ENCODE results near the gene RPP25. TPM values are rescaled to one million over a fixed set of nuclear protein-coding genes. Genes with fewer than 3 reads are reported as not detected.
A peak's percentile ranks its signal among the peaks of the same experiment; 100 is the strongest.

The RPP25 gene
- total RNA-seq, 2 donors from 2014 or later, result 9.1 to 11.5 TPM

DNA sequence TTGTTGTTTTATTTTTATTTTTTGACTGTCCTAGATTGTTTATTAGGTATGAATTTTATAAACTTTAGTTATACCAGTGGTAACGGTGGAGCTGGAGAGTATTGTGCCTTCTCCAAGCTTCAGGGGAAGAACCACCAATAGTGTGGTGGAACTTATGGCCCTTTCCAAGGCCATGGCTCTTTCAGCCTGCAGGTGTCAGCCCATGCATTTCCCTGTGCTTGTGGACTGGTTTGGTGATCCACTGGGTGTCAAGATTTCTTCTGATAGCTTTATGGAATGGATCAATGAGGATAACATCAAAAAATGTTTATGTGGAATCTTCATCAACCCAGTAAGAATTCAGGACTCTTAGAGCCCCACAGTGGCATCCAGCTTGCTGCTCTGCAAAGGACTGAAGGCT, 19.6 kb upstream of the RPP25 start:
- Histone ChIP-seq H3K36me3 (replicated peaks in 1 of 2; ENCODE audit: insufficient read depth in 1 of 2, low read depth in 2 of 2) (no peaks in the 10 kb centered on the region), H3K4me1 (no peaks in the 10 kb centered on the region), H3K27ac (no peak overlapping the region), H3K4me3 (no peak overlapping the region), H3K27me3 (no peaks in the 10 kb centered on the region), H3K9me3 (no peaks in the 10 kb centered on the region)
- ATAC-seq, result no peak
- DNase-seq, result no peak
- 55 to 62% methylated on average over 1 of the region's 1 CpG for WGBS, 2 donors
- intact Hi-C loops (cut with DNase I), result no loop called here
- TF ChIP-seq POLR2A (IDR thresholded peaks at IDR 0.05), result no peak
- TF ChIP-seq, protein P1, sequence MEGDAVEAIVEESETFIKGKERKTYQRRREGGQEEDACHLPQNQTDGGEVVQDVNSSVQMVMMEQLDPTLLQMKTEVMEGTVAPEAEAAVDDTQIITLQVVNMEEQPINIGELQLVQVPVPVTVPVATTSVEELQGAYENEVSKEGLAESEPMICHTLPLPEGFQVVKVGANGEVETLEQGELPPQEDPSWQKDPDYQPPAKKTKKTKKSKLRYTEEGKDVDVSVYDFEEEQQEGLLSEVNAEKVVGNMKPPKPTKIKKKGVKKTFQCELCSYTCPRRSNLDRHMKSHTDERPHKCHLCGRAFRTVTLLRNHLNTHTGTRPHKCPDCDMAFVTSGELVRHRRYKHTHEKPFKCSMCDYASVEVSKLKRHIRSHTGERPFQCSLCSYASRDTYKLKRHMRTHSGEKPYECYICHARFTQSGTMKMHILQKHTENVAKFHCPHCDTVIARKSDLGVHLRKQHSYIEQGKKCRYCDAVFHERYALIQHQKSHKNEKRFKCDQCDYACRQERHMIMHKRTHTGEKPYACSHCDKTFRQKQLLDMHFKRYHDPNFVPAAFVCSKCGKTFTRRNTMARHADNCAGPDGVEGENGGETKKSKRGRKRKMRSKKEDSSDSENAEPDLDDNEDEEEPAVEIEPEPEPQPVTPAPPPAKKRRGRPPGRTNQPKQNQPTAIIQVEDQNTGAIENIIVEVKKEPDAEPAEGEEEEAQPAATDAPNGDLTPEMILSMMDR (IDR thresholded peaks at IDR 0.05), result peak in 1 of 7 experiments; percentile 21

DNA sequence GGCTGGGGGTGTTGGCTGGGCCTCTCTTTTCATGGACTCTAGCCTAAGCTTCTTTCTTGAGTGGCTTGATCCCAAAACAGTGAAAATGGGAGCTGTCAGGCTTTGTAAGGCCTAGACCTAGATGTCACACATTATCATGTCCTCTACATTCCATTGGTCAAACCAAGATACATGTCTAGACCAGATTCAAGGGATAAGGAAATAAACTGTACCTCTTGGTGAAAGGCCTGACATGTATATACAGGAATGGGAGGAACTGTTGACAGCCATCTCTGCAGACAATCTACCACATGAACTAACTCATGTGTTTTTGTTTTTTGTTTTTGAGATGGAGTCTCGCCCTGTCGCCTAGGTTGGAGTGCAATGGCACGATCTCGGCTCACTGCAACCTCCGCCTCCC, 11.1 kb upstream of the RPP25 start:
- Histone ChIP-seq H3K27me3 (no peaks in the 10 kb centered on the region), H3K36me3 (replicated peaks in 1 of 2; ENCODE audit: insufficient read depth in 1 of 2, low read depth in 2 of 2) (no peaks in the 10 kb centered on the region), H3K4me3 (no peak overlapping the region), H3K27ac (no peak overlapping the region), H3K9me3 (no peaks in the 10 kb centered on the region), H3K4me1 (no peaks in the 10 kb centered on the region)
- no peak for ATAC-seq
- no peak for DNase-seq
- no peak for TF ChIP-seq POLR2A (IDR thresholded peaks at IDR 0.05)
- TF ChIP-seq, protein P1 (IDR thresholded peaks at IDR 0.05), result no peak
- WGBS, 2 donors, result 89 to 92% methylated on average over 5 of the region's 5 CpGs
- intact Hi-C loops (cut with DNase I), result no loop called here

DNA sequence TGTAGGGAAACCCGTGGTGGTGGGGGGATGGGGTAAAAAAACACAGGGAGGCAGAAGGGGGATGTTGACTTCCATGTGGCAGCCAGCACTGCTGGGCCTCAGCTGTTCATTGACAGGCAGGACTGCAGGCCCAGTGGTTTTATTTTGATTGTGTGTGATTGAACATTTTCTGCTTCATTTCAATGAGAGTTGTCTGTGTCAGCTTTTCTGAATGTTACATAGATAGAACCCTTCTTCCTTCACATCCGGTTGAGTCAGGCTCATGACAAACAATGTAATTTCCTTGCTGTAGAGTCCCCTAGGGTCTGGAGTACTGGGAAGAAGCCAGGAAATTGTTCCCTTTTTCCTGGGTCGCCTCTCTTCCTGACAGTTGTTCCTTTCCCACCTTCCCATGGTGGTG, 8.2 kb upstream of the RPP25 start:
- ATAC-seq, result no peak
- no peak overlapping the region for H3K4me3 ChIP-seq
- no peaks in the 10 kb centered on the region for H3K9me3 ChIP-seq
- intact Hi-C loops (cut with DNase I), result no loop called here
- WGBS, 2 donors, result 17 to 39% methylated on average over 3 of the region's 3 CpGs
- peak in 2 of 4 donors; percentile 14 to 26 for DNase-seq
- TF ChIP-seq, protein P1 (IDR thresholded peaks at IDR 0.05), result no peak
- no peak for TF ChIP-seq POLR2A (IDR thresholded peaks at IDR 0.05)
- no peak overlapping the region for H3K27ac ChIP-seq
- no peaks in the 10 kb centered on the region for H3K36me3 ChIP-seq (replicated peaks in 1 of 2; ENCODE audit: insufficient read depth in 1 of 2, low read depth in 2 of 2)
- H3K4me1 ChIP-seq, result peaks cover 7% of the 10 kb centered on the region
- no peaks in the 10 kb centered on the region for H3K27me3 ChIP-seq

DNA sequence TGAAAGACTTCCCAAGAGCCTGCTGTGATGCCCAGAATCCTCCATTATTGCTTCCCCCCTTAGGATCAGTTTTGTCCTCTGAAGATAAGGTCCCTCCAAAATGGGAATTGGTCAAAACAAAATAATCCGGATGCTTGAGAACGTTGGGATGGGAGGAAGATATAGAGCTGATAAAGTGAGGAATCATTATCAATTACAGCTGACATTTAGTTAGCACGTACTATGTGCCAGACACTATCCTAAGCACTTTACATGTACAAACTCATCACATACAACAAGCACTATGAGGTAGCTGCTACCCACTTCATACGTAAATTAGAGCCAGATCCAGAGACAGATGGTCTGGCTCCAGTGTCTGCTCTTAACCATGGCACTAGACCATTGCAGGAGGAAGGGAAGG, 6.6 kb upstream of the RPP25 start:
- H3K4me1 ChIP-seq, result peaks cover 20% of the 10 kb centered on the region
- ATAC-seq, result no peak
- no peak overlapping the region for H3K27ac ChIP-seq
- 82 to 84% methylated on average over 4 of the region's 4 CpGs for WGBS, 2 donors
- TF ChIP-seq POLR2A (IDR thresholded peaks at IDR 0.05), result no peak
- no peak overlapping the region for H3K4me3 ChIP-seq
- no peak for DNase-seq
- no peaks in the 10 kb centered on the region for H3K36me3 ChIP-seq (replicated peaks in 1 of 2; ENCODE audit: insufficient read depth in 1 of 2, low read depth in 2 of 2)
- no peaks in the 10 kb centered on the region for H3K27me3 ChIP-seq
- no peaks in the 10 kb centered on the region for H3K9me3 ChIP-seq
- intact Hi-C loops (cut with DNase I), result no loop called here

DNA sequence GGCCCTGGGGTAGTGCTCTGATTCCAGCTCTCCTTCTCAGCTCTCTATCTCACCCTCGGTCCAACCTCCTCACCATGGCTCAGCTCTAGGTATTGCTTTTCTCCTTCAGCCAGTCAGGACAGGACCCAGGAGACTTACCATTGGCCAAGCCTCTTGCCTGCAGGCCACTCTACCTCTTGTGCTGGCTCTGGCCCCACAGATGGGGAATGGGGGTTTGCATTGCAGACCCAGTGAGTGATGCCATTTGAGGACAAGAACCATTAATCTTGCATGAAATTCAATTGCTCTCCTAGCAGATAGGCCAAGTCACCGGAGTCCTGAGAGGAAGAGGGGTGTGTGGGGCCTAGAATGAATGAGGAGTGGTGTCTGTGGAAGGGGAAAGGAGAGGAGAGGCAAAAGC, 6.1 kb upstream of the RPP25 start:
- no peak for ATAC-seq
- Histone ChIP-seq H3K27ac (no peak overlapping the region), H3K4me1 (peaks cover 21% of the 10 kb centered on the region), H3K36me3 (replicated peaks in 1 of 2; ENCODE audit: insufficient read depth in 1 of 2, low read depth in 2 of 2) (no peaks in the 10 kb centered on the region), H3K9me3 (no peaks in the 10 kb centered on the region), H3K27me3 (no peaks in the 10 kb centered on the region), H3K4me3 (no peak overlapping the region)
- TF ChIP-seq, protein P1 (IDR thresholded peaks at IDR 0.05), result no peak
- TF ChIP-seq POLR2A (IDR thresholded peaks at IDR 0.05), result no peak
- intact Hi-C loops (cut with DNase I), result no loop called here
- no peak for DNase-seq
- WGBS, 2 donors, result 44 to 88% methylated on average over 2 of the region's 2 CpGs

All from body of pancreas (tissue), 4 donors.